Pons (tissue), 1 donor: ENCODE measurements around the gene PPP2R2D.

Source experiments
- DNase-seq: peaks from one replicate; pipeline ENCODE4 v3.0.0-alpha.2; 2016; ENCODE audit warnings: low spot score

Gene PPP2R2D

GRCh38 chr10:131889755-131890154 lies 11.1 kb upstream of the PPP2R2D start:
- DNase-seq: no peak

GRCh38 chr10:131890276-131891195 lies 10.3 kb upstream of the PPP2R2D start:
- no peak for DNase-seq

- no peak for DNase-seq
Observed at GRCh38 chr10:131891196-131891928, 9.4 kb upstream of the PPP2R2D start.

- no peak for DNase-seq
Observed at GRCh38 chr10:131891929-131892805, 8.6 kb upstream of the PPP2R2D start.

GRCh38 chr10:131892806-131893675 lies 7.8 kb upstream of the PPP2R2D start:
- DNase-seq: no peak

GRCh38 chr10:131895116-131895515 lies 5.7 kb upstream of the PPP2R2D start:
- no peak for DNase-seq

- no peak for DNase-seq
Observed at GRCh38 chr10:131896403-131896802, 4.4 kb upstream of the PPP2R2D start.

- no peak for DNase-seq
Observed at GRCh38 chr10:131897297-131897899, 3.4 kb upstream of the PPP2R2D start.

- DNase-seq: no peak
Observed at GRCh38 chr10:131898061-131898460, 2.7 kb upstream of the PPP2R2D start.

- no peak for DNase-seq
Observed at GRCh38 chr10:131898713-131899112, 2.1 kb upstream of the PPP2R2D start.

- DNase-seq: no peak
Observed at GRCh38 chr10:131899116-131899690, 1.6 kb upstream of the PPP2R2D start.

- no peak for DNase-seq
Observed at GRCh38 chr10:131899695-131900349, 986 bp upstream of the PPP2R2D start.

GRCh38 chr10:131901181-131901829 lies 497 bp downstream of the PPP2R2D start:
- no peak for DNase-seq

- no peak for DNase-seq
Observed at GRCh38 chr10:131902211-131902610, 1.4 kb downstream of the PPP2R2D start.

GRCh38 chr10:131902691-131903090 lies 1.9 kb downstream of the PPP2R2D start:
- no peak for DNase-seq

GRCh38 chr10:131905267-131905571 lies 4.4 kb downstream of the PPP2R2D start:
- no peak for DNase-seq

GRCh38 chr10:131905603-131906268 lies 4.9 kb downstream of the PPP2R2D start:
- DNase-seq: no peak

- no peak for DNase-seq
Observed at GRCh38 chr10:131906269-131906639, 5.4 kb downstream of the PPP2R2D start.

- no peak for DNase-seq
Observed at GRCh38 chr10:131907679-131908078, 6.9 kb downstream of the PPP2R2D start.
